HG02852 (cell line): ENCODE measurements around the gene AMIGO3.
"Not testable (repeated sequence)": the region's sequence is repeated elsewhere in the genome, so short reads cannot be mapped to it uniquely, and the experiment has no call there.

Experiments
- ATAC-seq: cut with Tn5 transposase; IDR thresholded peaks from one replicate; pipeline ENCODE4 v1.9.1; 2021; ENCODE audit warnings: mild to moderate bottlenecking, moderate library complexity; ENCODE audit not compliant: unreplicated experiment

AMIGO3 gene

GRCh38 chr3:49712631-49713317, 6.7 kb downstream of the AMIGO3 start:
- no peak for ATAC-seq

GRCh38 chr3:49712166-49712565, 7.3 kb downstream of the AMIGO3 start:
- ATAC-seq = no peak

DNA sequence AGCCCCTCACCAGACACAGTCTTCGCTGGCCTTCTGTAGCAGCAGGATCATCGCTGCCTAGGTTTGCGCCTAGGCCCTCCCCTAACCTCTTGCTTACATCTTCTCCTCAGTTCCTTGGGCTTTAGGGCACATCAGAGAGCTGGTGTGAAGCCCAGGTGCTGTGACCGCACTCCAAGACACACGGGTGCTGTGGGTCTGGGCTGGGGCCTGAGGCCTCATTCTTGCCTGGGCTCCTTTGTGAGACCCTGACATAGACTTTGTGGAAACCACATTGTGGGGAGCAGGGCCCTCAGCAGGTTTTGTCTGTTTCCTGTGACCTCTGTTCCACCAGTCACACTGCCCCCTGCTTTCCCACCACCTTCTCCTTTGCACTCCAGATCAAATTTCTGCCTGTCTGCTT, 8.0 kb downstream of the AMIGO3 start:
- no peak for ATAC-seq

DNA sequence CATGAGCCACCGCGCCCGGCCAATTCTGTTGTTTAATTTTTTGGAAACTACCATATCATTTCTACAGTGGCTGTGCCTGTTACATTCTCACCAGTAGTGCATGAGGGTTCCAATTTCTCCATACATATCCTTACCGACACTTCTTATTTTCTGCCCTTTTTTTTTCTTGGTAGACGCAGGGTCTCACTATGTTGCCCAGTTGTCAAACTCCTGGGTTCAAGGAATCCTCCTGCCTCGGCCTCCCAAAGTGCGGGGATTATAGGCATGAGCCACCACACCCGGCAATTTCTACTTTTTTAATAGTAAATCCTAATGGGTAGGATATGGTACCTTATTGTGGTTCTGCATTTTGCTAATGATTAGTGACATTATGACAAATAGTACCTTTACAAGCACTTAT, 9.6 kb downstream of the AMIGO3 start:
- ATAC-seq = no peak

DNA sequence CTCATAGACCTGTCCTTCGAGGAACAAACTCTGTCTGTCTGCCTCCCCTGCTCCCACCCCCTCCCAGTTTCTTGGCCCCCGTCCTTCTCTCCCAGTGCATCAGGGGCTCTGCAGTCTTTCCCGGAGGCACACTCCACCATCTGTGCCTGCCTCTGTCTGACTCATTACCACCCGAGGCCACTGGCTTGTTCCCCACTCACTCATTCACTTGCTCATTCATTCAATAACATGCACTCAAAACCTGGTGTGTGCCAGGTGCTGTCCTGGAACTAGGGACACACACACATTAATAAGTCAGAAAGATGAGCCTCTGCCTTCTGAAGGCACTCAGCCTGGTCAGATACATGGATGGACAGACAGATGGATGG, 12.4 kb downstream of the AMIGO3 start:
- no peak for ATAC-seq

DNA sequence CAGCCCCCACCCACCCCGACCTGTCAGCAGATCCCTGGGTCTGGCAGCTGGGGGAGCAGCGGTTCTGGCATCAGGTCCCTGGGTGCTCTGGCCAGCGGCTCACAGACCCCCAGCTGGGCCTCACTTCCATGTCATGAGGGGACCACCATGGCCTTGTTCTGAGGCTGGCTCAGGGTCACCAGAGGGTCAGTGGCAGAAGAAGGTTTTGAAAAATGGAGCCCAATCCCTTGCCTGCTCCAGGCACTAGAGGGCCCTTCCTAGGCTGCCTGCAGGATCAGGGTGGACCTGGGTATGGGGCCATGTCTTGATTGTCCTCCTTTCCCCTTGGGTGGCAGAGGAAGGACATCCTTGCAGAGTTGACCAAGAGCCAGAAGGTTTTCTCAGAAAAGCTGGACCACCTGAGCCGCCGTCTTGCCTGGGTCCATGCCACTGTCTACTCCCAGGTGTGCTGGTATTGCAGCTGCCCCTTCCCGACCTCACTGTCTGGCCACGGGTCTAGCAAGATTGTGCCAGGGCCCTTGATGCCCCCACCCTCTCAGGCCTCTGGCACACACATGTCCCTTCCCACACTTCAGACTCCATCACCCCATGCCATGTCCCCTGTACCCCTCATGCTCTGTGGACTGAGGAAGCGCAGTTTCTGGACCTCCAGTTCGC, 12.9 kb downstream of the AMIGO3 start:
- ATAC-seq = no peak

DNA sequence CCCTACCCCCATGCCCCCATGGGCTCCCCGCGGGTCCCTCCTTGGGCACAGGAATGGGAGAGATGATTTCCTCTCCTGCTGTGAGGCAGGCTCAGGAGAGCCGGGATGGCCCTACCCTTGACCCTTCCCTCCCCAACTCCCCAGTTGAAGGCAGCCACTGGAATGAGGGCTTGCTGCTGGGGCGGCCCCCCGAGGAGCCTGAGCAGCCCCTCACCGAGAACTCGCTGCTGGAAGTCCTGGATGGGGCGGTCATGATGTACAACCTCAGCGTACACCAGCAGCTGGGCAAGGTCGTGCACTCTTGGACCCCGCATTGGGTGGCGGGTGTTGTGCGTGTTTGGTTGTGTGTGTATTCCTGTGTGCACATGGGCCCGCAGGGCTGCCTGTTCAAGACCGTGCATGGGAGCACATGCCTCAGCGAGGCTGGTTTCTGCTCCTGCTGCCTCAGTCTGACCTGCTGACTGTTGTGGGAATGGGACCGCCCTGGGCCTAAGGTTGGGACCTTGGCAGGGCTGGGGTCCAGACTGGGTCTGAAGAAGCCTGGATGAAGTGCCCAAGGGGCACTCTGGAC, 14.0 kb downstream of the AMIGO3 start:
- ATAC-seq = no peak

GRCh38 chr3:49704629-49705028, 14.9 kb downstream of the AMIGO3 start:
- ATAC-seq = no peak

DNA sequence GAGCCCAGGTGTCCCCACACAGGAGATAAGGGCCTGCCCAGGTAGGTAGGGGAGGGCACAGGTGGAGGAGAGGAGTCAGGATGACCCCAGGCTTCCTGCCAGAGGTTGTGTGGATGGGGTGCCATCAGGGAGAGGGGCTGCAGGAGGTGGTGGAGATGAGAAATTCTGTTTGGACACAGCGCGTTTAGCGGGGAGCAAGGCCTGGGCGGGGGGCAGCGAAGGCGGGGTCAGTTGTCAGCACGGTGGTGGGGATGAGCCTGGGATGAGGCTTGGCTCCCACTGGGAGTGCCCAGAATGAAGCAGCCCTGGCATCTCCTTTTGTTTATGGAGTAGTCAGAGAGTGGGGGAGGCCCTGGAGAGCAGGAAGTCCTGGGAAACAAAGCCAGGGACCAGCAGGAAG, 15.5 kb downstream of the AMIGO3 start:
- ATAC-seq = no peak

DNA sequence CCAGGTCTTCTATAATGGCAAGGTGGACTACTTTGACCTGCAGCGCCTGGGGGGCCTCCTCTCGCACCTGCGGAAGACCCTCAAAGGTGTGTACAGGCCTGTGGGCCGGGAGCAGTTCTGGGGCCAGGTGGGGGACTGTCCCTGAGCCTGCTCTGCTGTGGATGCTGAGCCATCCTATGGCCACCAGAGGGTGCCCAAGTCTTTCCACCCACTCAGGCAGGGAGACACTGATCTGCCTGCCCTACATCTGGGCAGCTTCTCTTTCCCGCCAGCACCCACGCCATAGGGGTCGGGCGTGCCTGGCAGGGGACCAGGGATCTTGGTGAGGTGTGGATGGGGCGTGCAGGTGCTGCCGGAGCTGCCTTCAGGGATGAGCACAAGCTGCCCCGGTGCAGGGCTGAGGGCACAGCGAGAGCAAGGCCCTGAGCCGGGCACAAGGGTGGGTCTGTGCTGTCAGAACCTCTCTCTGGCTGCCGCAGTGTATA, 16.0 kb downstream of the AMIGO3 start:
- no peak for ATAC-seq

- ATAC-seq = no peak
Observed at GRCh38 chr3:49702672-49703071, 16.8 kb downstream of the AMIGO3 start.

DNA sequence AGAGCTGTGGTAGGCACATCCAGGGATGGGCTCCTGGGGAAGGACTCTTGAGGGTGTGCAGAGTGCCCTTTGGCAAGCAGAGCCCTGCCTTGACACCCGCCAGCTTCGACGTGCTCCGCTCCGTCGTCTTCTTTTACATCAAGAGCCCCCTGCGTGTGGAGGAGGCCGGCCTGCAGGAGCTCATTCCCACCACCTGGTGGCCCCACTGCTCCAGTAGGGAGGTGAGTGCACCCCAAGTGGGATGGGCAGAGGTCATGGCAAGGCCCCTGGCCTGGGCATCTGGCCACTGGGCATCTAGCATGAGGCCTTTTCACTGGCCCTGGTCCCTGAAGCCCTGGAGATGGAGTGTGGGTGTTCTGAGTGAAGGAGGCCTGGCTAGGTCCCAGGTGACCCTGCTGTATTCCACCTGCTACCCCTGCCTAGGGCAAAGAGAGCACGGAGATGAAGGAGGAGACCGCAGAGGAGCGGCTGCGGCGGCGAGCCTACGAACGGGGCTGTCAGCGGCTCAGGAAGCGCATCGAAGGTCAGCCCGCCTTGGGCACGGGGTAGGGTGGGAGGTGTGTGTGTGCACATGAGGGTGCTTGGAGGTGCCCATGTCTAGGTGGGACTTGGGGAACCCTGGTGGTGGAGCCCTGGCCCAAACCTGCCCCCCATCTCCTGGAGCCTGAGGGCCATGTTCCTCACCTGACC, 18.0 kb downstream of the AMIGO3 start:
- no peak for ATAC-seq

DNA sequence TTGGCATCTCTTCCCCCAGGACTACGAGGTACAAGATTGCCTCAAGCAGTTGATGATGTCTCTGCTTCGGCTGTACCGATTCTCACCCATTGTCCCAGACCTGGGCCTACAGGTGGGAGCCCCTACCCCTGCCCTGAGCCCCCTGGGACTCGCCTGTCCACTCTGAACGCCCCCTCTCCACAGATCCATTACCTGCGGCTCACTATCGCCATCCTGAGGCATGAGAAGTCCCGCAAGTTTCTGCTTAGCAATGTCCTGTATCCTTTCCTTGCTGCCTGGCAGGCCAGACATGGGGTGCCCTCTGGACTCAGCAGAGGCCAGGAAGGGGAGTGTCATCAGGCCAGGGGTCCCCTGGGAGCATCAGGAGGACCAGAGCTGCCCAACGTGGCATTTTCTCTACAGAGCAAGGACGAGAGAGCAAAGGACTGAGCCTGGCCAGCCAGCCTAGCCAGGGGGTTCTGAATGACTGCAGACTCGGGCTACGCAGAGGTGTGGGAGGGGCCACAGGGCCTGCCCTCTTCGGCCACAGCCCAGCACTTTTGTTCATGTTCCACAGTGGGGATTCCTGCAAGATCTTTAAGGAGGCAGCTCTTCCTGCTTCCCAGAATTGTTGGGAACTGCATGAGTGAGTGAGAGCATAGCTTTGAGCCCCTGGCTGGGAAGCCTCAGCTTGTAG, 18.9 kb downstream of the AMIGO3 start:
- no peak for ATAC-seq

DNA sequence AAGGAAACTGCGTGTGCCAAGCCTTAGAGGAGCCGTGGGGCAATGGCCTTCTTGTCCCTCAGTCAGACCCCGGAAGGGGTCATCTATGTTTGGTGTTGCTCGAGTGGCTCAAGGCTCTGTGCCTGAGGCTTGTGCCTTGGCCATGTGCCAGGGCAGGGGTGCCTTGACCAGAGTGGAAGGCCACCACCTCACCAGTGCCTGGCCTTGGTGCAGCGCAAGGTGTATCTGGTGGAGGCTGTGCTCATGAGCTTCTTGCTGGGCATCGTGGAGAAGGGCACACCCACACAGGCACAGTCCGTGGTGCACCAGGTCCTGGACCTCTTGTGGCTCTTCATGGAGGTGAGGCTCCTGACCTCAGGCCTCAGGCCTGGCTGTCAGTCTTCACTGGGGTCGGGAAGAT, 19.5 kb downstream of the AMIGO3 start:
- ATAC-seq = no peak

GRCh38 chr3:49699281-49699979, 20.1 kb downstream of the AMIGO3 start:
- ATAC-seq = no peak

DNA sequence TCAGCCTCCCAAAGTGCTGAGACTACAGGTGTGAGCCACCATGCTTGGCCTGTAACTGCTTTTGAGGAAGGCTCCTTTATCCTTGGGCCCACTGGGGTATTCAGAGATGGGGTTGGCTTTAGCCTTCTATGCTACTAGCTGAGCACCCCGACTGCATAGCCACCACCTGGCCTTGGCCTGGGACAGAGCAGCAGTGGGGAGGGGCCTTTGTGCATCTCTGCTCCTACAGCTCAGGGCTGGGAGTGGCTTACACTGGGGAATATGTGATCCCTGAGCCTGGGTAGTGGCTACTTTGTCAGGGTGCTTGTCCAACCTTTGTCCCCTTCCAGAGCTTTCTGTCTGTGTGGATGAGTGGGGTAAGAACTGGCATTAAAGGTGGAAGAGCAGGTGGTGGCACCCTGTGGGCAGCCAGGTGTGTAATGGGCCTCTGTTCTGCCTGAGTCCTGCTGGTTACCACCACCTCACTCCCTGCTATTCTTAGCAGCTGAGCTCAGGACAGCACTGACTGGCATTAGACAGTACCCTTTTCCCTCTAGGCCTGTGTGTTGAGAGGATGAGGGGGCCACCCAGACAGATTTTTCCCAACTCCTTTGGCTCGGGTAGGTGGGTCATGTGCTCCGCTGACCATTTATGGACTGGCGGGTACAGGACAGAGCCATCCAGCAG, 24.0 kb downstream of the AMIGO3 start:
- ATAC-seq = not testable (repeated sequence)

GRCh38 chr3:49694409-49695070, 24.9 kb downstream of the AMIGO3 start:
- not testable (repeated sequence) for ATAC-seq

- ATAC-seq = not testable (repeated sequence)
Observed at GRCh38 chr3:49691481-49691880, 28.0 kb downstream of the AMIGO3 start.

DNA sequence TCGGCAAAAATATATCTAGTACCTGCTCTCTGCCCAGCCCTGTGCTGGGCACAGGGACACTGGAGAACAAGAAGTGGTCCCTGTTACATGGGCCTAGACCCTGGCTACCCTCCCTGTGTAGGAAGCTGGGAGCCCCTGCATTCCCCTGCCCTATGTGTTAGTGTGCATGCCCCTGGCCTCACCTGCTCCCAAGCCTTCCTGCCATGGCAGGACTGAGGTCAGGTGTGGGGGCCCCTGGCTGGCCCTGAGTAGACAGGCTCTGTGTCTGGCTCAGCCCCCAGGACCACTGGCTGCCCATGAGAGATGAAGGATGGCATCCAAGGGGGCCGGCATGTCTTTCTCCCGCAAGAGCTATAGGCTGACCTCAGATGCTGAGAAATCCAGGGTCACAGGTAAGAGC, 28.6 kb downstream of the AMIGO3 start:
- not testable (repeated sequence) for ATAC-seq
